Lung (tissue), 12 donors: ENCODE results near the gene DEFB110. TPM values are rescaled to one million over a fixed set of nuclear protein-coding genes. Genes with fewer than 3 reads are reported as not detected.

Experiments
- ATAC-seq: fragments of 200-7000 bp; cut with Tn5 transposase; one replicate; pipeline ENCODE4 v1.9.1; 2020; ENCODE audit warnings: moderate number of reproducible peaks; ENCODE audit not compliant: insufficient read depth, low FRiP score
- DNase-seq, 3 donors: peaks; one replicate each; pipeline ENCODE4 v3.0.0-alpha.2; 2013 to 2017
- H3K27ac ChIP-seq, 2 donors: one replicate each; pipeline ENCODE4 v1.5.1; 2013; ENCODE audit warnings: mild to moderate bottlenecking in 2 of 2, moderate library complexity in 2 of 2, control low read depth in 1 of 2, inconsistent platforms in 1 of 2, low read depth in 1 of 2, low read length in 1 of 2
- H3K27me3 ChIP-seq, 3 donors: one replicate each; pipeline ENCODE4 v1.5.1; 2013; ENCODE audit warnings: low read length in 2 of 3; ENCODE audit not compliant: control insufficient read depth in 3 of 3, insufficient read depth in 3 of 3
- H3K36me3 ChIP-seq, 4 donors: one replicate each; pipeline ENCODE4 v1.5.1; 2013; ENCODE audit warnings: low read length in 4 of 4, mild to moderate bottlenecking in 1 of 4, moderate library complexity in 1 of 4; ENCODE audit not compliant: control insufficient read depth in 4 of 4, insufficient read depth in 4 of 4
- H3K4me1 ChIP-seq, 5 donors: one replicate each; pipeline ENCODE4 v1.5.1; 2013; ENCODE audit warnings: low read length in 5 of 5, mild to moderate bottlenecking in 2 of 5, moderate library complexity in 1 of 5; ENCODE audit not compliant: control insufficient read depth in 5 of 5, insufficient read depth in 5 of 5
- H3K4me3 ChIP-seq: one replicate; pipeline ENCODE4 v1.5.1; 2013; ENCODE audit warnings: mild to moderate bottlenecking, control low read depth, moderate library complexity
- H3K9ac ChIP-seq, 2 donors: one replicate each; pipeline ENCODE4 v1.5.1; 2013; ENCODE audit warnings: low read length in 2 of 2, control low read depth in 1 of 2; ENCODE audit not compliant: insufficient read depth in 1 of 2
- H3K9me3 ChIP-seq, 4 donors: one replicate each; pipeline ENCODE4 v1.5.1; 2013; ENCODE audit warnings: low read length in 3 of 4, mild to moderate bottlenecking in 1 of 4, moderate library complexity in 1 of 4; ENCODE audit not compliant: control insufficient read depth in 4 of 4, insufficient read depth in 3 of 4
- CTCF ChIP-seq: IDR thresholded peaks from 2 replicates; pipeline ENCODE4 v1.5.1; 2012; ENCODE audit warnings: mild to moderate bottlenecking; ENCODE audit errors: control extremely low read depth, extremely low read depth
- WGBS, 2 donors: extraction: QIAGEN DNeasy Blood & Tissue Kit; methylation state at CpG; one replicate each; pipeline ENCODE4 v1.1.7; 2013; 5-methylcytosine and 5-hydroxymethylcytosine counted together
- polyA plus RNA-seq, 2 donors: library from polyadenylated mRNA; stranded (reverse); fragments of 200-250 nt; gene quantifications; one replicate each; pipeline ENCODE4 v1.2.1, GENCODE V29; 2013
- total RNA-seq, 2 donors: library from RNA; depleted of rRNA in 1 of 2; stranded (reverse); fragments of >200 nt in 1 of 2; gene quantifications; one replicate each; pipeline ENCODE4 v1.2.1, GENCODE V29; 2014 to 2021
- donor health status: control.
- donor health status: control.
- donor health status: Bipolar disorder and iron deficiency.
- donor health status: healthy.
- donor health status: DM: yes; HTN: yes; CAD: no.

Gene DEFB110
- total and polyA plus RNA-seq, 4 donors, result not detected

- DNase-seq, result no peak
- Histone ChIP-seq H3K27me3 (no peaks in the 10 kb centered on the region), H3K4me1 (peaks cover 0 to 2% (median 0%) of the 10 kb centered on the region in 5 donors), H3K9ac (no peak overlapping the region), H3K4me3 (no peak overlapping the region), H3K27ac (no peak overlapping the region), H3K36me3 (no peaks in the 10 kb centered on the region), H3K9me3 (no peaks in the 10 kb centered on the region)
- no peak for TF ChIP-seq CTCF
- no peak for ATAC-seq
- WGBS, 2 donors, result 87 to 92% methylated on average over 2 of the region's 2 CpGs
These were observed 39.7 kb downstream of the DEFB110 start for GRCh38 chr6:49982046-49982445.

- TF ChIP-seq CTCF, result no peak
- ATAC-seq (no peak), DNase-seq (no peak)
- Histone ChIP-seq H3K4me3 (no peak overlapping the region), H3K27me3 (no peaks in the 10 kb centered on the region), H3K27ac (no peak overlapping the region), H3K9me3 (no peaks in the 10 kb centered on the region), H3K36me3 (no peaks in the 10 kb centered on the region), H3K9ac (no peak overlapping the region), H3K4me1 (peaks cover 0 to 2% (median 0%) of the 10 kb centered on the region in 5 donors)
- 69 to 85% methylated on average over 1 of the region's 1 CpG for WGBS, 2 donors
These were observed 40.9 kb downstream of the DEFB110 start for GRCh38 chr6:49980898-49981297.

GRCh38 chr6:49979584-49979983 lies 42.2 kb downstream of the DEFB110 start:
- no peak overlapping the region for H3K9ac ChIP-seq
- no peak for TF ChIP-seq CTCF

More at GRCh38 chr6:49979584-49979983, 42.2 kb downstream of the DEFB110 start:
- ATAC-seq (no peak), DNase-seq (no peak)
- no peaks in the 10 kb centered on the region for H3K9me3 ChIP-seq
- no peaks in the 10 kb centered on the region for H3K36me3 ChIP-seq
- peaks cover 0 to 2% (median 0%) of the 10 kb centered on the region in 5 donors for H3K4me1 ChIP-seq
- no peaks in the 10 kb centered on the region for H3K27me3 ChIP-seq
- H3K4me3 ChIP-seq, result no peak overlapping the region
- WGBS, 2 donors, result 82% methylated on average over 4 of the region's 4 CpGs
- H3K27ac ChIP-seq, result no peak overlapping the region
